ENCODE data around the gene TGM2. TPM values are rescaled to one million over a fixed set of nuclear protein-coding genes. Genes with fewer than 3 reads are reported as not detected.

The TGM2 gene
- total and polyA plus RNA-seq, 10 donors: 9.3 to 167 (median 69.8) TPM

DNA sequence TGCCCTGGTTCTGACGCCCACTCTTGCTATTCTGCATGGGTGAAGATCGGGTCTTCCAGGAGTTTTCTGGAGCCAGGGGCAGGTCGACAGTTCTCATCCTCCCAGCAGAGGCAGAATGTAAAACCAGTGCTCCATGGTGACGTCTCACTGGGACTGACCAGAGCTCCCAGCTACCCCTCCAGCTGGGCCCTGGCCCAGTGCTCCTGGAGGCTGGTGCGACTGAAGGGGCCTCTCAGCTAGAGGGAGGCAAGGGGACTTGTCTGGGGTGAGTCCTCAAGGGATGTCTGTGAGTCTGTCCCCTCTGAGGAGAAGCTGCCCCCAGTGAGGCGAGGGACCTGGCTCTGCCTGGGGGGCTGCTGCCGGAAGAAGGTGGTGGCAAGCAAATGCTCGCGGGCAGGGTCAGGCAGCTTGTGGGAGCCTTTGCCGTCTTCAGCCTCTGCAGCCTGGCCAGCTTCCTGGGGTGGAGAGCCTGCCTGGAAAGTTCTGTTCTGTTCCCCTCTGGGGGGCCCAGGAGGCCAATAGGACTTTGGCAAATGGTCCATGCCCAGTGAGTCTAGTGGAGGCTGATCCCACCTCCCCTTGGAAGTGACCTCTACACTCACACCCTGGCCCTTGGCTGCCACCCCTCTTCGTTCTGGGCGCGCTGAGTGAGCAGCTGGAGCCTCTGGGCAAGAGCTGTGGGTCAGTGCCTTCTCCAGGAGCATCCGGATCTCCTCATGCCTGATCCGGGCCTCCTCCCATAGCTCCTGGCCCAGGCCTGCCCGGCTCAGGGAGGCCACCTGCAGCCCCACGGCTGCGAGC, 47.9 kb upstream of the TGM2 start:
- Histone ChIP-seq H3K9me3 (no peaks in the 10 kb centered on the region), H3K27ac (no peak overlapping the region), H3K27me3 (replicated peaks in 1 of 7) (no peaks in the 10 kb centered on the region), H3K4me3 (no peak overlapping the region), H3K4me1 (peaks cover 0 to 9% (median 0%) of the 10 kb centered on the region in 6 donors), H3K36me3 (no peaks in the 10 kb centered on the region)
- TF ChIP-seq POLR2A (IDR thresholded peaks at IDR 0.05): no peak
- TF ChIP-seq CTCF (IDR thresholded peaks at IDR 0.05 in 8 of 11, conservative IDR thresholded peaks at IDR 0.05 in 3 of 11): no peak
- no peak for TF ChIP-seq POLR2AphosphoS5 (IDR thresholded peaks at IDR 0.05)
- peak; percentile 66 for DNase-seq
- intact Hi-C loops (cut with DNase I; ENCODE audit: low total_unique reads): no loop called here
- WGBS, 5 donors: 73 to 91% (median 83%) methylated on average over 12 to 18 of the region's 18 CpGs

GRCh38 chr20:38211200-38212097, 46.4 kb upstream of the TGM2 start:
- H3K4me1 ChIP-seq: peaks cover 0 to 9% (median 0%) of the 10 kb centered on the region in 6 donors
- H3K27me3 ChIP-seq (replicated peaks in 1 of 7): no peaks in the 10 kb centered on the region
- intact Hi-C loops (cut with DNase I; ENCODE audit: low total_unique reads): no loop called here
- H3K4me3 ChIP-seq: no peak overlapping the region
- H3K36me3 ChIP-seq: no peaks in the 10 kb centered on the region
- TF ChIP-seq POLR2A (IDR thresholded peaks at IDR 0.05) (no peak), CTCF (IDR thresholded peaks at IDR 0.05 in 8 of 11, conservative IDR thresholded peaks at IDR 0.05 in 3 of 11) (no peak), POLR2AphosphoS5 (IDR thresholded peaks at IDR 0.05) (no peak)
- no peak for DNase-seq
- WGBS, 5 donors: 69 to 85% (median 82%) methylated on average over 5 to 9 of the region's 9 CpGs
- H3K9me3 ChIP-seq: no peaks in the 10 kb centered on the region
- no peak overlapping the region for H3K27ac ChIP-seq

DNA sequence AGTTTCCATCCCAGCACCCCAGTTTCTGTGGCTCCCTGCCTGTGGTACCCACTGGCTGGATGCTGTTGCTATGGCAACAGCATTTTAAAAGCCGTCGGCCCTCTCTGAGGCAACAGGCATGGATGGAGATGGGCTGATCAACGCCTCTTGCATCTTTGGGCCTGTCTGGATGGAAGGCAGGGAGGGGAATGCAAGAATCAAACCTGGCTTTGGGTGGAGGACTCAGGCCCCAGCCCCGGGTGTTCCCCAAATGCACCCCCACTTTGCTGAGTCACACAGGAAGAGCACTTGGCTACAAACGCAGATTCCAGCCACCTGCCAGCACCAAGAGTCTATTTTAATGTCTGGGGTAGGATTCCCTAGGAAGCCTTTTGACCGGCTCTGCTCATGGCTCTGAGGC, 45.7 kb upstream of the TGM2 start:
- H3K27me3 ChIP-seq (replicated peaks in 1 of 7): no peaks in the 10 kb centered on the region
- no peak overlapping the region for H3K4me3 ChIP-seq
- 49 to 61% (median 53%) methylated on average over 6 of the region's 6 CpGs for WGBS, 5 donors
- no peaks in the 10 kb centered on the region for H3K36me3 ChIP-seq
- H3K9me3 ChIP-seq: no peaks in the 10 kb centered on the region
- peaks cover 0 to 9% (median 0%) of the 10 kb centered on the region in 6 donors for H3K4me1 ChIP-seq
- intact Hi-C loops (cut with DNase I; ENCODE audit: low total_unique reads): no loop called here
- TF ChIP-seq POLR2AphosphoS5 (IDR thresholded peaks at IDR 0.05) (no peak), POLR2A (IDR thresholded peaks at IDR 0.05) (no peak), CTCF (IDR thresholded peaks at IDR 0.05 in 8 of 11, conservative IDR thresholded peaks at IDR 0.05 in 3 of 11) (no peak)
- no peak for DNase-seq
- no peak overlapping the region for H3K27ac ChIP-seq

All from spleen (tissue), 11 donors.